Hepatocyte (in vitro differentiated cells): ENCODE results near the gene CEMIP2. TPM values are rescaled to one million over a fixed set of nuclear protein-coding genes. Genes with fewer than 3 reads are reported as not detected.

ENCODE experiments used
- DNase-seq: peaks from one replicate; pipeline ENCODE4 v3.0.0-alpha.2; 2016; ENCODE audit warnings: low spot score
- H2AFZ ChIP-seq: fragments of 200-600 bp; sonication (generic); 2 replicates; pipeline ENCODE4 v1.6.0; 2016; ENCODE audit warnings: antibody characterized with exemption, mild to moderate bottlenecking
- H3K27ac ChIP-seq: fragments of 200-600 bp; sonication (generic); 2 replicates; pipeline ENCODE4 v1.5.1; 2016; ENCODE audit warnings: mild to moderate bottlenecking
- H3K27me3 ChIP-seq: fragments of 200-600 bp; sonication (generic); 2 replicates; pipeline ENCODE4 v1.6.1; 2016
- H3K36me3 ChIP-seq: fragments of 200-600 bp; sonication (generic); replicated peaks from 2 replicates; pipeline ENCODE4 v1.5.1; 2016; ENCODE audit warnings: low read depth; ENCODE audit not compliant: insufficient read depth
- H3K4me1 ChIP-seq: fragments of 200-600 bp; sonication (generic); 2 replicates; pipeline ENCODE4 v1.5.1; 2016; ENCODE audit warnings: mild to moderate bottlenecking, moderate library complexity; ENCODE audit not compliant: insufficient read depth
- H3K4me2 ChIP-seq: fragments of 200-600 bp; sonication (generic); 2 replicates; pipeline ENCODE4 v1.6.0; 2016
- H3K4me3 ChIP-seq: fragments of 200-600 bp; sonication (generic); 2 replicates; pipeline ENCODE4 v1.5.1; 2016; ENCODE audit warnings: mild to moderate bottlenecking
- H3K79me2 ChIP-seq: fragments of 200-600 bp; sonication (generic); 2 replicates; pipeline ENCODE4 v1.6.0; 2017; ENCODE audit warnings: mild to moderate bottlenecking
- H3K9me2 ChIP-seq: fragments of 200-600 bp; sonication (generic); replicated peaks from 2 replicates; pipeline ENCODE4 v1.6.0; 2017; ENCODE audit warnings: mild to moderate bottlenecking; ENCODE audit not compliant: insufficient read depth
- H3K9me3 ChIP-seq: fragments of 200-600 bp; sonication (generic); 2 replicates; pipeline ENCODE4 v1.5.1; 2016; ENCODE audit warnings: low read depth, mild to moderate bottlenecking
- H4K20me1 ChIP-seq: fragments of 200-600 bp; sonication (generic); 2 replicates; pipeline ENCODE4 v1.6.0; 2016; ENCODE audit warnings: mild to moderate bottlenecking; ENCODE audit not compliant: insufficient read depth, poor library complexity, severe bottlenecking
- CTCF ChIP-seq: fragments of 200-600 bp; sonication (generic); IDR thresholded peaks from 2 replicates; pipeline ENCODE4 v1.5.1; 2016; ENCODE audit warnings: antibody characterized with exemption, mild to moderate bottlenecking; ENCODE audit not compliant: poor library complexity
- EZH2 ChIP-seq: fragments of 200-600 bp; sonication (generic); IDR thresholded peaks from 2 replicates; pipeline ENCODE4 v1.6.1; 2016; ENCODE audit warnings: antibody characterized with exemption, mild to moderate bottlenecking, borderline replicate concordance
- EZH2phosphoT487 ChIP-seq: fragments of 200-600 bp; sonication (generic); IDR thresholded peaks from one replicate; pipeline ENCODE4 v1.6.1; 2018; ENCODE audit warnings: antibody characterized with exemption, mild to moderate bottlenecking, low read depth, moderate library complexity; ENCODE audit not compliant: unreplicated experiment, severe bottlenecking
- WGBS: methylation state at CpG from one replicate; pipeline ENCODE4 v1.1.6; 2016; ENCODE audit warnings: low lambda C conversion rate; ENCODE audit errors: missing lambda C conversion rate; 5-methylcytosine and 5-hydroxymethylcytosine counted together
- polyA plus RNA-seq: library from polyadenylated mRNA; unstranded; fragments of >200 nt; fragmentation: Nextera tagmentation; extraction: Ambion mirVana; gene quantifications from 2 replicates; pipeline ENCODE4 v1.2.1, GENCODE V29; 2016
- total RNA-seq: library from RNA; depleted of rRNA; stranded (reverse); fragments of >200 nt; gene quantifications from 2 replicates; pipeline ENCODE4 v1.2.3, GENCODE V29; 2014

CEMIP2 gene
- total and polyA plus RNA-seq, 2 experiments from 2014 or later = 45.2 to 94.2 TPM

- Histone ChIP-seq H3K4me3 (no peak overlapping the region), H3K4me2 (no peak overlapping the region)
- no peak for TF ChIP-seq CTCF
- no peak for TF ChIP-seq EZH2phosphoT487
- no peak for TF ChIP-seq EZH2
Observed at GRCh38 chr9:71643330-71643729, 125.0 kb downstream of the CEMIP2 start.

GRCh38 chr9:71642056-71642455 is 126.3 kb downstream of the CEMIP2 start:
- 97% methylated on average over 5 of the region's 5 CpGs for WGBS
- Histone ChIP-seq H3K27me3 (no peaks in the 10 kb centered on the region), H3K27ac (no peak overlapping the region), H3K36me3 (no peaks in the 10 kb centered on the region), H2AFZ (no peak overlapping the region), H3K4me1 (peaks cover 4% of the 10 kb centered on the region), H3K4me2 (no peak overlapping the region), H3K79me2 (no peaks in the 10 kb centered on the region), H4K20me1 (no peaks in the 10 kb centered on the region), H3K9me3 (no peaks in the 10 kb centered on the region), H3K9me2 (no peaks in the 10 kb centered on the region), H3K4me3 (no peak overlapping the region)
- TF ChIP-seq EZH2 (no peak), CTCF (no peak), EZH2phosphoT487 (no peak)
- no peak for DNase-seq

More at GRCh38 chr9:71643330-71643729, 125.0 kb downstream of the CEMIP2 start:
- Histone ChIP-seq H3K79me2 (no peaks in the 10 kb centered on the region), H3K27me3 (no peaks in the 10 kb centered on the region), H2AFZ (no peak overlapping the region), H4K20me1 (no peaks in the 10 kb centered on the region), H3K9me3 (no peaks in the 10 kb centered on the region), H3K9me2 (no peaks in the 10 kb centered on the region), H3K36me3 (no peaks in the 10 kb centered on the region), H3K4me1 (peaks cover under 1% of the 10 kb centered on the region), H3K27ac (no peak overlapping the region)
- DNase-seq = no peak
- 87% methylated on average over 2 of the region's 2 CpGs for WGBS

- no peaks in the 10 kb centered on the region for H3K36me3 ChIP-seq
- H3K79me2 ChIP-seq = no peaks in the 10 kb centered on the region
- WGBS = 54% methylated on average over 7 of the region's 7 CpGs
- H3K4me2 ChIP-seq = no peak overlapping the region
- no peak overlapping the region for H2AFZ ChIP-seq
- no peaks in the 10 kb centered on the region for H3K27me3 ChIP-seq
- H3K9me2 ChIP-seq = no peaks in the 10 kb centered on the region
- H3K27ac ChIP-seq = no peak overlapping the region
- no peak overlapping the region for H3K4me3 ChIP-seq
- H3K4me1 ChIP-seq = peaks cover 4% of the 10 kb centered on the region
- no peaks in the 10 kb centered on the region for H4K20me1 ChIP-seq
- H3K9me3 ChIP-seq = no peaks in the 10 kb centered on the region
- no peak for DNase-seq
- TF ChIP-seq EZH2phosphoT487 = no peak
- TF ChIP-seq CTCF = no peak
- no peak for TF ChIP-seq EZH2
Observed at GRCh38 chr9:71638627-71639026, 129.7 kb downstream of the CEMIP2 start.

GRCh38 chr9:71637926-71638325 is 130.4 kb downstream of the CEMIP2 start:
- 79% methylated on average over 5 of the region's 5 CpGs for WGBS
- no peak overlapping the region for H2AFZ ChIP-seq
- no peak overlapping the region for H3K27ac ChIP-seq

More at GRCh38 chr9:71637926-71638325, 130.4 kb downstream of the CEMIP2 start:
- Histone ChIP-seq H3K9me2 (no peaks in the 10 kb centered on the region), H4K20me1 (no peaks in the 10 kb centered on the region), H3K27me3 (no peaks in the 10 kb centered on the region), H3K9me3 (no peaks in the 10 kb centered on the region), H3K4me3 (no peak overlapping the region), H3K4me2 (no peak overlapping the region), H3K79me2 (no peaks in the 10 kb centered on the region), H3K4me1 (peaks cover 4% of the 10 kb centered on the region), H3K36me3 (no peaks in the 10 kb centered on the region)
- no peak for DNase-seq
- TF ChIP-seq CTCF (no peak), EZH2phosphoT487 (no peak), EZH2 (no peak)
